MM.1S (cell line): ENCODE measurements around the gene SCRT2.

Experiments
- DNase-seq: peaks from one replicate; pipeline ENCODE4 v3.0.0-alpha.2; 2015
- H2AFZ ChIP-seq: fragments of 300-600 bp; sonication (generic); 2 replicates; pipeline ENCODE4 v1.6.0; 2016; ENCODE audit warnings: antibody characterized with exemption, low read length
- H3F3A ChIP-seq: fragments of 300-600 bp; sonication (generic); 2 replicates; pipeline ENCODE4 v1.6.1; 2016; ENCODE audit warnings: mild to moderate bottlenecking, antibody characterized with exemption, low read length, moderate library complexity, mixed read lengths; ENCODE audit not compliant: insufficient read depth
- H3K27ac ChIP-seq: fragments of 300-600 bp; sonication (generic); 2 replicates; pipeline ENCODE4 v1.5.1; 2016; ENCODE audit warnings: mild to moderate bottlenecking, low read length
- H3K27me3 ChIP-seq: fragments of 300-600 bp; sonication (generic); replicated peaks from 2 replicates; pipeline ENCODE4 v1.6.0; 2016; ENCODE audit warnings: low read length; ENCODE audit not compliant: insufficient read depth
- H3K36me3 ChIP-seq: fragments of 300-600 bp; sonication (generic); replicated peaks from 2 replicates; pipeline ENCODE4 v1.6.1; 2016; ENCODE audit warnings: mild to moderate bottlenecking, low read length, mixed read lengths; ENCODE audit not compliant: insufficient read depth
- H3K4me1 ChIP-seq: fragments of 300-600 bp; sonication (generic); 2 replicates; pipeline ENCODE4 v1.6.1; 2016; ENCODE audit warnings: low read length, mixed read lengths
- H3K4me2 ChIP-seq: fragments of 300-600 bp; sonication (generic); 2 replicates; pipeline ENCODE4 v1.6.0; 2016; ENCODE audit warnings: low read depth, low read length
- H3K4me3 ChIP-seq: fragments of 300-600 bp; sonication (generic); 2 replicates; pipeline ENCODE4 v1.5.1; 2016; ENCODE audit warnings: low read length, mixed read lengths
- H3K79me2 ChIP-seq: fragments of 300-600 bp; sonication (generic); 2 replicates; pipeline ENCODE4 v1.6.1; 2016; ENCODE audit warnings: mixed run types, low read length, mixed read lengths
- H3K9ac ChIP-seq: fragments of 300-600 bp; sonication (generic); 2 replicates; pipeline ENCODE4 v1.6.1; 2016; ENCODE audit warnings: low read length, mixed read lengths
- H3K9me2 ChIP-seq: fragments of 300-600 bp; sonication (generic); replicated peaks from 2 replicates; pipeline ENCODE4 v1.6.1; 2016; ENCODE audit warnings: mild to moderate bottlenecking, low read length, mixed read lengths; ENCODE audit not compliant: insufficient read depth
- H3K9me3 ChIP-seq: fragments of 300-600 bp; sonication (generic); replicated peaks from 2 replicates; pipeline ENCODE4 v1.6.1; 2016; ENCODE audit warnings: mild to moderate bottlenecking, low read length, mixed read lengths; ENCODE audit not compliant: insufficient read depth
- H4K20me1 ChIP-seq: fragments of 300-600 bp; sonication (generic); 2 replicates; pipeline ENCODE4 v1.6.1; 2016; ENCODE audit warnings: mild to moderate bottlenecking, low read length, moderate library complexity, mixed read lengths; ENCODE audit not compliant: insufficient read depth
- CTCF ChIP-seq: fragments of 300-600 bp; sonication (generic); IDR thresholded peaks from 2 replicates; pipeline ENCODE4 v1.5.1; 2016; ENCODE audit warnings: antibody characterized with exemption, low read length, mixed read lengths
- EZH2 ChIP-seq: fragments of 300-600 bp; sonication (generic); optimal IDR thresholded peaks from 2 replicates; pipeline ENCODE3; 2017; ENCODE audit warnings: low read depth, mild to moderate bottlenecking, antibody characterized with exemption, low read length, mixed read lengths
- EZH2phosphoT487 ChIP-seq: fragments of 300-600 bp; sonication (generic); IDR thresholded peaks from 2 replicates; pipeline ENCODE4 v1.6.1; 2018; ENCODE audit warnings: antibody characterized with exemption, low read length

SCRT2 gene

GRCh38 chr20:677957-678356 lies 2.4 kb upstream of the SCRT2 start:
- Histone ChIP-seq H3K27me3 (peaks cover 72% of the 10 kb centered on the region), H3K4me3 (no peak overlapping the region), H3K27ac (no peak overlapping the region), H3K9me2 (no peaks in the 10 kb centered on the region), H3K9ac (no peak overlapping the region), H3K79me2 (no peaks in the 10 kb centered on the region), H2AFZ (no peak overlapping the region), H4K20me1 (no peaks in the 10 kb centered on the region), H3K4me1 (peaks cover 9% of the 10 kb centered on the region; the same call in 1 of the 2 replicates), H3K36me3 (no peaks in the 10 kb centered on the region), H3F3A (no peaks in the 10 kb centered on the region), H3K4me2 (no peak overlapping the region), H3K9me3 (no peaks in the 10 kb centered on the region)
- DNase-seq = no peak
- TF ChIP-seq CTCF (no peak), EZH2 (no peak), EZH2phosphoT487 (no peak)

GRCh38 chr20:676967-677366 lies 1.4 kb upstream of the SCRT2 start:
- H3K4me2 ChIP-seq = no peak overlapping the region; the same call in 1 of the 2 replicates
- no peaks in the 10 kb centered on the region for H3K9me2 ChIP-seq
- no peak for TF ChIP-seq EZH2phosphoT487
- no peak for TF ChIP-seq EZH2
- no peak for TF ChIP-seq CTCF
- H3K9ac ChIP-seq = no peak overlapping the region
- no peaks in the 10 kb centered on the region for H4K20me1 ChIP-seq
- H3K9me3 ChIP-seq = no peaks in the 10 kb centered on the region
- DNase-seq = no peak
- peaks cover 9% of the 10 kb centered on the region; the same call in 1 of the 2 replicates for H3K4me1 ChIP-seq
- H3K27me3 ChIP-seq = peaks cover 66% of the 10 kb centered on the region
- no peak overlapping the region for H3K27ac ChIP-seq
- no peaks in the 10 kb centered on the region for H3K36me3 ChIP-seq
- H2AFZ ChIP-seq = no peak overlapping the region
- H3F3A ChIP-seq = no peaks in the 10 kb centered on the region
- no peaks in the 10 kb centered on the region for H3K79me2 ChIP-seq
- no peak overlapping the region for H3K4me3 ChIP-seq

- Histone ChIP-seq H3K4me3 (peak overlapping the region; percentile 34), H3K4me1 (peaks cover 9% of the 10 kb centered on the region; the same call in 1 of the 2 replicates), H3K9me3 (no peaks in the 10 kb centered on the region), H3K27me3 (peaks cover 61% of the 10 kb centered on the region), H4K20me1 (no peaks in the 10 kb centered on the region), H3K4me2 (peak overlapping the region; percentile 82; the same call in 1 of the 2 replicates), H3K36me3 (no peaks in the 10 kb centered on the region), H3K9ac (no peak overlapping the region), H3F3A (no peaks in the 10 kb centered on the region), H3K27ac (no peak overlapping the region), H3K9me2 (no peaks in the 10 kb centered on the region), H3K79me2 (no peaks in the 10 kb centered on the region), H2AFZ (no peak overlapping the region)
- TF ChIP-seq EZH2 (no peak), CTCF (no peak), EZH2phosphoT487 (no peak)
- DNase-seq = no peak
Measured at GRCh38 chr20:676315-676937, 824 bp upstream of the SCRT2 start.
